HL-60/S4 (cell line): Measurements from ENCODE around the gene FAM83F.

Experiments
- in situ Hi-C: fragments of 300-500 bp; cut with MboI; formaldehyde crosslinking; loops from 2 replicates; pipeline ENCODE4 v1.14.3; 2022; ENCODE audit warnings: low sequenced_read_pairs

FAM83F gene

DNA sequence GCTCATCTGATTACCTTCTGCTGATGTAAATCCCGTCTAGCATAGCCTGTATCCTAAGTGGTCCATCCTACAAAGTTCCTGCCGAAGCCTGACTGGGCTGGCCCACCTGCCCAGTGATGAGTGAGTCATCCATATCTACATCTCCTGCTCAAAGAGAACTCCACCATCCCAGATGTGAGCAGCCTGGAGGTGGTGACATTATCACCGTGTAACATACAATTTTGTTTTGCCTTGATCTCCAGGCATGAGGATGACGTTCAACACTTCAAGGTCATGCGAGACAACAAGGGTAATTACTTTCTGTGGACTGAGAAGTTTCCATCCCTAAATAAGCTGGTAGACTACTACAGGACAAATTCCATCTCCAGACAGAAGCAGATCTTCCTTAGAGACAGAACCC is 29.0 kb upstream of the FAM83F start:
- in situ Hi-C loops, result no loop called here

DNA sequence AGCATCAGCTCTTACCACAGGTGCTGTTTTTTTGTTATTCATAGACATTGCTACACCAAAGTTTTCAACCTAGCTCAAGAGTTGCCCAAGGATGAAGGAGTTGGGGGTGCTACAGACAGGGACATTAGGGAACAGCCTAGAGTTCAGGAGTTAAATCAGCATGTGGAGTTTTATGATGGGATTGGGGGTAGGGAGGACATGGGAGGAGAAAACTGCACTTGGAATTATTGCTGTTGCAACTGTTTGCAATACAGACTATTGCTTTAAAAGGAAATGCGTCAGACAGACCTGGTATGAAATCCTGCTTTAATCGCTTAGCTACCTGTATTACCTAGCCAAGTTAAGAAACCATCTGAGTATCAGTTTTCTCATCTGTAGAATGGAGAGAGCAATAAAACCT is 28.3 kb upstream of the FAM83F start:
- in situ Hi-C loops, result no loop called here

DNA sequence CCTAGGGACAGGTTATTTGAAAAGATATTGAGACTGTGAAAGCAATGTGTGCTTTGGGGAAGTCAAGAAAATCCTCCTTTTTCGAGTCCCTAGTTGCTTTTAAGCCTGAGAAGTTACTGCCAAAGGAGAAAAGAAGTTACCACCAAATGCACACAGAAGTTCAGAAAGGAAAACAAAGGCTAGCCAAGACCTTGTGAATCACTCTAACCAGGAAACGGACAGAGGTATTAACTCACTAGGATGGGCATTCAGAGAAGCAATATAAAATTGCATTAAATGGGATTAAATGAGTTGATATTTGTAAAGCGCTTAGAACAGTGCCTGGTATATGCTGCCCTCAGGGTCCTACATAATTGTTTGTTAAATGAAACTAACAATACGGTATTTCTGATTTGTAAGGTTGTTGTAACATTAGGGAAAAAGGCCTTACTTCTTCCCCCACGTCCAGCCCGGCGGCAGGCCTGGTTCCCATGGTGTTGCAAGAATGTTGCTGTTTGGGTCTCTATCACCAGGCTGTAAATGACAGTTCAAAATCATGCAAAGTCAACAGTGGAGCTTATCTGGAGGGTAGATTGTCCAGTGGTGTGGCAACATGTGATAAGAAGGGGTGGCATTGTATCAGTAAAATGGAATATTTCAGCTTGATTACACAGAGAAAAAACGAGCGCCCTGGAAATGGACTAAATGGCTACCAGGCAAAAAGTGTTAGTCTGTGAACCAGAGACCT is 27.5 kb upstream of the FAM83F start:
- in situ Hi-C loops, result no loop called here

DNA sequence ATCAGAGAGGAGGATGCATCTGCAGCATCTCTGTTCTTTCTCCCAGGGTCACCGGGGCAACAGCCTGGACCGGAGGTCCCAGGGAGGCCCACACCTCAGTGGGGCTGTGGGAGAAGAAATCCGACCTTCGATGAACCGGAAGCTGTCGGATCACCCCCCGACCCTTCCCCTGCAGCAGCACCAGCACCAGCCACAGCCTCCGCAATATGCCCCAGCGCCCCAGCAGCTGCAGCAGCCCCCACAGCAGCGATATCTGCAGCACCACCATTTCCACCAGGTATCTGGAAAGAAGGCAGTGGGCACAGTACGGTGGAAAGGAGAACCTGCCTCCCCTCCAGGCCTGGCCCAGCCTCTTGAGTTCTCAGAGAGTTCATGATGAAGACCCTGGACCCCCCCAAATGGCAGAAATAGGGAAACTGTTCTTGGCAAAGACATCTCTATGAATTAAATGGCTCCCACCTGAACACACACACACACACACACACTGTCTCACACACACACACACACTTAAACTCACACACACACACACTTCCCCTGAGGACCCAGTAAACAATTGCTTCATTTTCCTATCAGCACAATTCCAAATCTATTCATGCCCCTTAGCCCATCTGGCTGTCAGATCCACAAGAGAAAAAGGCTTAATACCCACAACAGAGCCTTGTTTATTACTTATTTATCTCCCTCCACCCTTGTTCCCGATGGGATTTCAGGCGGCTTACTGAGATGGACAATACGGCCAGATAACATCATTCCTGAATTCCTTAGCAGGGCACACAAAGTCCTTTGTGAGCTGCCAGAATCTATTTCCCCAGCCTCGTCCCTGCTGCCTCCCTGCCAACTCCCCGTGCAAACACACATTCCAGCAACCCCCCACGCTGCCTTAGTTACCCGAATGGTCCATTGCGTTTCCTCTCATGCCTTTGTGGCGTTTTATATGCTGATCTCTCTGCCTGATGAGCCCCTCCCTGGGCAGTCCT is 26.5 kb upstream of the FAM83F start:
- in situ Hi-C loops, result no loop called here

DNA sequence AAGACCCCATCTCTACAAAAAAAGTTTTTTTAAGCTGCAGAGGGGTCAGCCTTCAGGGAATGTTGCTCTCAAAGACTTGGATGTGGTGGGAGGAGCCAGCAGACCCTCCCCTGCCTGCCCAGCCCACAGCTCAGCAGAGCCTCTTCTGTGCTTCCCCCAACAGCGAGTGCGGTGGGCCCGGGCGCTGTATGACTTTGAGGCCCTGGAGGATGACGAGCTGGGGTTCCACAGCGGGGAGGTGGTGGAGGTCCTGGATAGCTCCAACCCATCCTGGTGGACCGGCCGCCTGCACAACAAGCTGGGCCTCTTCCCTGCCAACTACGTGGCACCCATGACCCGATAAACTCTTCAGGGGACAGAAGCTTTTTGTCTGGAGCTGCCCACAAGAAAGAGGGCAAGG is 24.0 kb upstream of the FAM83F start:
- in situ Hi-C loops, result no loop called here

DNA sequence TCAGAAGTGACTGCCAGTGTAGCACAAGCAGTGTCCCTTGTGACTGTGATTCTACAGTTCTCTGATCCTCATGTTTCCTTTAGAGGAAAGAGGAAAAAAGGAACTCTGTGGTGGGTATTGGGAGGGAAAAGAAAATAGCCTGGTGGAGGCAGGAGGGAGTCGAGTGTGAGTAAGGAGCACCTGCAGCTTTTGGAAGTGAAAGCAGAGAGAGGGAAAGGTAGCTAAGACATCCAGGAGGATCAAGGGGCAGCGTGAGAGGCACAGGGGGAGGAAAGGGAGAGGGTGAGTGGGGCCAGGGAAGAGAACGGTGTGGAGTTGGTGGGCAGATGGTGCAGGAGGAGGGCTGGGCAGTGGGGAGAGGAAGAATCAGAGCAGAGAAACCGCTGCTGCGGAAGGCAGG is 22.1 kb upstream of the FAM83F start:
- in situ Hi-C loops, result no loop called here

DNA sequence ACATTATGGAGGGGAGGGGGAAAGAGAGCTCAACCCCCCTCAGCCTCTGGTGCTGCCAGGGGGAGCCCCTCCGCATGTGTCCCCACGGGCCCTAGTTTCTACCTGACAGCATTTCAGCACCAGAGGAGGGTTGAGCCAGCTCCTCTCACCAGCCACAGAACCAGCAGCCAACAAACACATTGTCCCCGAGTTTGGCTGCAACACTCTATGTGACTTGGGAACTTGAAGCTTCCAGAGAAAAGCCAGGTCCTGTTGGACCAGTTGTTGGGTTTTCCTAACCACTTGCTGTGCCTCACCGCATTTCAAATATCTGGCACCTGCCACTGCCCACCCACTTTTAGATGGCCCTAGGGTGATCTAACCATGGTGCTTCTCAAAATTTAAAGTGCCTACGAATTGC is 21.1 kb upstream of the FAM83F start:
- in situ Hi-C loops, result no loop called here

DNA sequence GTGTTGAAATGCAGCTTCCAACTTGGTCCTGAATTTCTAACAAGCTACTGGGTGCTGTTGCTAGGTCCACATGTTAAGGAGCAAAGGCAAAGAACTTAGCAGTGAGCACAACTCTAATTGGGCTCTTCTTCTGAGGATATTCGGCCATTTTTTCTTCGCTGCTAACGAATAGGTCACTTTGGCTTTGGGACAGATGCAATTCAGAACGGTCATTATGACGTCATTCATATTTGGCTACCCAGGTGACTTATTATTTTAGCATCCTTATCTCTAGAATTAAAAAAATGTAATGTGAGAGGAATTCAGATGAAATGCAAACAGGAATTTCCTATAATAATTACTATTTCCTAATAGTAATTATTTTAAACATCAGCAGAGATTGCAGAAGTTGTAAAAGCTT is 20.7 kb upstream of the FAM83F start:
- in situ Hi-C loops, result no loop called here

DNA sequence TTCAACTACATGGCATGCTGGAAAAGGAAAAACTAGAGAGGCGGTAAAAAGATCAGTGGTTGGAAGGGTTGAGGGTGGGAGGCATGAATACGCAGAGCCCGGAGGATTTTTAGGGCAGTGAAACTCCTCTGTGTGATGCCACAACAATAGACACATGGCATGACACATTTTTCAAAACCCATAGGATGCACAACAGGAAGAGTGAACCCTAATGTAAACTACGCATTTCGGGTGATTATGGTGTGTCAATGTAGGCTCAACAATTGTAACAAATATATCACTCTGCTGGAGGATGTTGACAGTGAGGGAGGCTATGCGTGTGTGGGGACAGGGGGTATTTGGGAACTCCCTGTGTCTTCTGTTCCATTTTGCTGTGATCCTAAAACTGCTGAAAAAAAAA is 15.7 kb upstream of the FAM83F start:
- in situ Hi-C loops, result no loop called here

DNA sequence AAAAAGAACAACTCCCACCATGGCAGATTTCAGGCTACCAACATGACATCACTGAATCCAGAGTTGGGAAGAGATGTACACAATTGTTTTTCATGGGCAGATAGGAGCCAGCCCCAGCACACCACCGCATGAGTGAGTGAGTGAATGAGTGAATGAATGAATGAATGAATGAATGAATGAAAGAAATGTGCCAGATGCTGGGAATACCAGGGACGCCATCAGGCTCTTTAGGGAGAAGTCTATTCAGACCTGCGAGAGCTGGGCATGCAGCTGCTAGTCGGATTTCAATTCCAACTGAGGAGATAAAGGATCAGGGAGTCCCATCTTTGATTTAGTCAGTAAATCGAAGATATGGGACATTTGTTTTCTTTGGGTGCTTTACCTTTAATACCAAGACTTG is 15.3 kb upstream of the FAM83F start:
- in situ Hi-C loops, result no loop called here

DNA sequence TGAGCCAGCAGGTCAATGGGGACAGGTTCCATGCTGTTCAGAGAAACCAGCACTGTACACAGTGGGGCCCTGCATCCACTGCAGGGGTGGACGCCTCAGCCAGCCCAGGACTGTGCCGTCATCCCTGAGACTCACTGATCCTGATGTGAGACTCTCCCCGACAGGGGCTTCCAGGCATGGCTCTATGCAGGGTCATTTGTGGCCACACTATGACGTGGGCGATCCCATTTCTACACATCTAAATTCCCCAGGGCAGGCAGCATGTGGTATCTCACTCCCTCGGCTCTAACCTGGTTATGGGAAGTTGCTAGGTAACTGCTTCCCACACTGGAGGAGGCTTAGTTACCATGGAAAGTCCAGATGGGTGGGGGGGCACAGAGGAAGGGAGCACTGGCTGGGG is 14.2 kb upstream of the FAM83F start:
- in situ Hi-C loops, result no loop called here

DNA sequence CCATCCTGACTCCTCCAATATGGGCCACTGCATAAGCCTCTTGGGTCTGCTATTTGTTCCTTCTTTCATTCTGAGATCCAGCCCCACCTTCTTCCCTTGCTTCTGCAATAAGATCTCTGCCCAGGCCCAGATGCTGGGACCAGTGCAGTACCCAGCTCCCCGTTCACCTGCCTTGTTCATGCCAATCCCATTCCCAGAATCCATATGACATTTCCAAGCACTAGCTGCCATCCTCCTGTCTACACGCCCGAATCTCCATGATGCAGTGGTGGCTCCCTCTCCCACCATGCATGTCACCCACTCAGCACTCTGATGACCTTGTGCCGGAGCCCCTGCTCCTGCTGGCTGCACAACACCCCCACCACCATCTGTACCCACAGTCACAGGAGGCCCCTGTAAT is 11.4 kb upstream of the FAM83F start:
- in situ Hi-C loops, result no loop called here

DNA sequence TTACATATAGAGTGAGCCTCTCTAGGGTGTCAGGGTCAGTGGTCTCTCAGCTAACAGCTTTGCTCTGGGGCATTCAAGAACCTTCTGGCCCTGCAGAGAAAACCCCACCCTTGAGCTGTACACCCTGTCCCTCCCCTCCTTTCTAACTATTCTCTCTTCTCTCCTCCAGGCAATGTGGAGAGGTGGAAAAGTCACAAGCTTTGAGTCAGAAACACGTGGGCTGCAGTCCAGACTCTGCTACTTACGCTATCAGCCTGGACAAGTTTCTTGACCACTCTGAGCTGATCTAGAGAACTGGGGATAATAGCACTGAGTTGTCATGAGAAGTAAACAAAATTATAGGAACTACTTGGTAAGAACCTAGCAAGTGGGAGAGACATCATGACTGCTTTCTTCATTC is 10.7 kb upstream of the FAM83F start:
- in situ Hi-C loops, result no loop called here

DNA sequence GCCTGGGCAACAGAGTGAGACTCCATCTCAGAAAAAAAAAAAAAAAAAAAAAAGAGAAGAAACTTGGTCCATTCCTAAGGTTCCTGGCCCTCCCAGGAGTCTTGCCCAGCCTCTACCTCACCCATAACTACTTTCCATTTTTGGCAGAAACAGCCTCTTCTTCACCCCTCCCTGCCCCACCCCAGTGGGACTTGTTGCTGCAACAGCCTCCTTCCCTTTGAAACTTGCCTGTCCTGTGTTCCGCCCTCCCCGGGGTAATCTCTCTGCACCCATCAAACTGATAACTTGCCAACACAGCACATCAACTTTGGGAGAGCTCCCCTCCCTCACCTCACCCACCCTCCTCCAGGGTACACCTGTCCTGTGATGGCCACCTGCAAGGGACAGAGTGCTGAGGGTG is 10.0 kb upstream of the FAM83F start:
- in situ Hi-C loops, result no loop called here

DNA sequence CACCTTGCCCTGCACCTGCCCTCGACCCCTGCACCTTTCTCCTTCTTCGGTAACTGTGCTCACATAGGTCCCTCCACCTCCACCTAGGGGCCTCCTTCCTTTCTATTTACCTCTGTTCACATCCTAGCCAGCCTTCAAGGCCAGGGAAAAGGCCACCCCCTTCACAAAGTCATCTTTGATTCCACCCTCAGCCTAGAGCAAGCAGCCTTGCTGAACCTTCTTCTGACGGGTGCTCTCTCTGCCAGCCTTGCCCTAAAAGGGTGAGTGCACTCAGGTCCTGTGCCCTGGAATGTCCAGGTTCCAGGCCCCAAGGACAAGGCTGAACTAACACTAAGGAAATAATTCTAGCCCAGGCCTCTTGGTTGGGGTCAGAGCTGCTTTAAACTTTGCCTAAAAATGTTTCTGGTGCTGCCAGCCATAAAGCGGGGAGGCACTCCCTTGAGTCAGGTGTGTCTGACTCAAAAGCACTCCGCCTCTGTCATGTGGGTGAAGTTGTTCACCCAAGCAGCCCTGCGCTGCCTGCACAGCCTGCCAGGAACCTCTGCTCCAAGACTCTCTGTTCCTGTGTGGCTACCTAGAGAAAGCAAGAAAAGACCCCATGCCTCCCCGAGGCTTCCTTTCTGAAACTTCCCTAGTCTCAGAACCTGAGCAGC is 9.2 kb upstream of the FAM83F start:
- in situ Hi-C loops, result no loop called here

DNA sequence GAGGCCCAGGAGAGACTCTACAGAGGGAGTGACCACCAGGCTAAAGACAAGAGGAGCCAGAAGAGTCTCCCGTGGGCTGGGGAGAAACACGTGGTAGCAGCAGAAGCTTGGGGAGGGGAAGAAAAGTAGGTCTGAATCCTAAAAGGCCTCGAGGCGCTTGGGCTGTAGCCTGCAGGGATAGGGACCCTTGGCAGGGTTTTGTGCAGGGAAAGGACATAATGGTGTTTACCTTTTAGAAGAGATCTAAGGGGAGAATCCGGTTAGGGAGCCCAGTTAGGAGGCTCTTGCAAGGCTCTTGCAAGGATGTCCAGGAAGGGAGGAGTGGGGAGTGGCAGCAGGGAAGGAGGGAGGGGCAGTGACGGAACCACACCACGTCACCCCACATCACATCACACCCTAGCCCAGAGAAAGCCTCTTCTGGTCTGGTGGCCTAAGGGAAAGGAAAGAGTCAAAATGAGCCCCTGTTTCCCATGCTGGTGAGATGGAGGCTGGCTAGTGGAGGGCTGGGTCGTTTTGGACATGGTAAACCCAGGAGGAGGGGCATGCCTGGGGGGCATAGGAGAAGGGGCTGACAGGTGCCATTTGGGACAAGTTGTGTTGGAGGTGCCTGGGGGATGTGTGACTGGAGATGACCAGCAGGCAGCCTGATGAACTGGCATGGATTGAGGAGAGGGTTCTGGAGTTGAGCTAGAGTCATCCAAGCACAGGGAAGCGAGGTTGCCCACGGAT is 6.2 kb upstream of the FAM83F start:
- in situ Hi-C loops, result no loop called here

DNA sequence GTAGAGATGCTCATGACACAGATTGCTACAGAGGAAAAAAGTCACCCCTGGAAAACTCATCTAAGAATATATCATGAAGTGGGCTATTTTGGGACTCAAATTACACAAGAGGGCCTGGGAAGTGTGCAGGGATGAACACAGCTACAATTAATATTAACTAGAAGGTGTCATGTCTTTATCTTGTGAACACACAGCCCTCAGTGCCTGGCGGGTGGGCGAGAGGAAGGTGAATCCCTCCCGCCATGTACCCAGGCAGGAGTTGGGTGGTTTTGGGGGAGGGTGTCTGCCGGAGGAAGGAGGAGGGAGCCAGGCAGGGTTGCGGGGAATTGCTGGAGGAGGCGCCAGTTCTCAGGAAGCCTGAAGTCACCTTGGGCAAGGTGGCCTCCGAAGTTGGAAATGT is 5.1 kb upstream of the FAM83F start:
- in situ Hi-C loops, result no loop called here

DNA sequence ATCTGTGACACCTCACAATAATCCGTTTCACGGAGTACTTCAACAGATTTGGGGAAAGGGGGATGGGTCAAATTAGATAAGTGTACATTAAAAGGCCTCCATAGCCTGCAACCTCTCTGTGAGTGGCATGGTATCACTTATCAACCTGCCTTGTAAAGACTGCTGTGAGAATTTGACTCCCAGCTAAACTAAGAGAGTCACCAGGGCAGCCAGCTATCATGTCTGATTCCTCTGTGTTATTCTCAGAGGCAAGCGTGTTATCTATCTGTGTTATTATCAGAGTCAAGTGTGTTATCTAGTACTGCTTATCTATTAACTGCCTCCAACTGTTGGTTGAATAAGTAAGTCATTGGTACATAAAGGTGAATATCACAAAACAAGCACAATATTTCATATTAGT is 4.1 kb upstream of the FAM83F start:
- in situ Hi-C loops, result no loop called here

DNA sequence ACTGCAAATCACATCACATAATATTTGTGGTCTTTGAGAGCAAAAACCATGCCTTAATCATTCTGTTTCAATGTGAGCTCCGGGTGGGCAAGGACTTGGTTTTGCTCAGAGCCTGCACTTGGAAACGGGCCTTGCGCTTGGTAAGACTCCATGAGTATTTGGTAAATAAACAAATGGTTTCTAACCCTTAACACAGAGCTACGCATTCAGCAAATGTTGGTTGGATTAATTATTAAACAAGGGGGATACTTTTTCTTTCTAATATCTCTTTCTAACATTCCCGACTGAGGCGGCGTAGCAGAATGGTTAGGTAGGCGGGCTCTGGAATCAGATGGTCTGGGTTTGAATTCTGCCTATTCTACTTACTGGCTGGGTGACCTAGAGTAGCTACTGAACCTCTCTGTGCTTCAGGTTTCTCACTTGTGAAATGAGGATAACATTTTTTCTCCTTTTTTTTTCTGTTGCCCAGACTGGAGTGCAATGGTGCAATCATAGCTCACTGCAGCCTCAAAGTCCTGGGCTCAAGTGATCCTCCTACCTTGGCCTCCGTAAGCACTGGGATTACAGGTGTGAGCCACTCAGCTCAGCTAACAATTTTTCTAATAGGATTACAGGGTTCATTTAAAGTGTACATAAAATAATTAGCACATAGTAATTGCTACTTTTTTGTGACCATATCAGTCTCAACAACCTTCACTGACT is 3.4 kb upstream of the FAM83F start:
- in situ Hi-C loops, result no loop called here

DNA sequence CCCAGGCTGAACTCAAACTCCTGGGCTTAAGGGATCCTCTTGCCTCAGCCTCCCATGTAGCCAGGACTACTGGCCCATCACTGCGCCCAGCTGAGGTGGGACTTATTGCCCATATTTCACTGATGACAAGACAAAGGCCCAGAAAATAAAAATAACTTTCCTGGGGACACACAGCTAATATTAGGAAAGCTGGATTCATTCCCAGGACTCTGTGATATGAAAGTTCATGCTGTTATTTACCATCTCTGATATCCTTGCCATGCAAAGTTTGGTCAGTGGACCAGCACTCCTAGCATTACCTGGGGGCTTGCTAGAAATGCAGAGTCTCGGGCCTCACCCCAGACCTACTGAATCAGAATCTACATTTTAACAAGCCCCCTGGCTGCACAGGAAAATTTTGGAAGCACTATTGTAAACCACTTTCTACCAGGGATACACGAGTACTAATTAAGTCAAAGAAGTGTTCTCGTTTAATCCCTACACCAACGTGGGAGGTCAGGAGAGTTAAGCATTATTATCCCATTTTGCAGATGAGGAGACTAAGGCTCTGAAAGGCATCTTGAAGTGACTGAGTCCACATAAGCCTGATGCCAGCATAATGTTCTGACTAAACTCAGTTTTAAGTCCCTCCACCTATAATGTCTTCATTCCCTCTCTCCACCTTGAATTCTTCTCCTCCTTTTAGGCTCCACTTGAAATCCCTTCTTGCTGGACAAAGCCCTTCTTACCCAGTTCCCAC is 2.5 kb upstream of the FAM83F start:
- in situ Hi-C loops, result no loop called here
